Renal cortex interstitium (tissue), 11 donors: Measurements from ENCODE around the gene CDCA7L. TPM values are rescaled to one million over a fixed set of nuclear protein-coding genes. Genes with fewer than 3 reads are reported as not detected.
"Not testable (repeated sequence)": the region's sequence is repeated elsewhere in the genome, so short reads cannot be mapped to it uniquely, and the experiment has no call there.

Source experiments
- DNase-seq, 11 donors: peaks; one replicate each; pipeline ENCODE4 v3.0.0-alpha.2; 2013; ENCODE audit warnings: low read depth in 9 of 11, low spot score in 4 of 11; ENCODE audit errors: extremely low read depth in 1 of 11
- polyA plus RNA-seq, 3 donors: library from polyadenylated mRNA; unstranded; fragments of 120-200 nt; gene quantifications; one replicate each; pipeline ENCODE4 v1.2.1, GENCODE V29; 2013; ENCODE audit not compliant: insufficient read length in 3 of 3

Gene CDCA7L
- polyA plus RNA-seq, 3 donors = 56.6 to 65.7 (median 57.0) TPM

GRCh38 chr7:21869785-21870402 is 75.8 kb downstream of the CDCA7L start:
- no peak for DNase-seq

DNA sequence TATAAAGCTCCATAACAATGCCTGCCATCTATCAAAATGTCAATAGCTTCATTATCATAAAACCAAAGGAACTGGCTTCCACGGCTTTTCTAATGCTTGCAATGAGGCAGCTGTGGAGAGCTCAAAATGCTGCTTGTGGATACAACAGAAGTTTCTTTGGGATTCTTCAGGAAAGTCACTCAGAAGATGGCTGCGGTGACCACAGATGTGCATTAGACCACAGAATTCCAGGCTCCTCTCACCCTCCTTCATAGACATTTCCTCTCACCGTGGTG is 77.2 kb downstream of the CDCA7L start:
- no peak for DNase-seq

- no peak for DNase-seq
Measured at GRCh38 chr7:21867816-21868575, 77.7 kb downstream of the CDCA7L start.

- DNase-seq = no peak
Measured at GRCh38 chr7:21867226-21867625, 78.5 kb downstream of the CDCA7L start.

DNA sequence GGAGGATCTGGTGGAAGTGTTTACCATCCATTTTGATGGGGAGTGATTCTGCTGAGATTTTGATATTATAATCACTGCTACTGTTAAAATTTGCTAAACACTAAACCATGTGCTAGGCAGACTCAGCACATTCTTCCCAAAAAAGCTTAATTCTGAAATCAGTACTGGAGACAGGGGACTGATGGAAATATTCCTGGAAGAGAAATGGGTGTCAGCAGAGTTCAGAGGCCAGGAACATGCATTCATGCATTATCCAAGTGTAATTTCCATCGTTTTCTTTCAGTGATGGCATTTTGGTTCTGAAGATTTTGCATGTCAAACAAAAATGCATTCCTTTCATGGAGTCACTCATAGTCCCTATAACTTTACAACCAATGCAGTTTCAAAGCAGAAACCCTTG is 79.0 kb downstream of the CDCA7L start:
- DNase-seq = no peak

DNA sequence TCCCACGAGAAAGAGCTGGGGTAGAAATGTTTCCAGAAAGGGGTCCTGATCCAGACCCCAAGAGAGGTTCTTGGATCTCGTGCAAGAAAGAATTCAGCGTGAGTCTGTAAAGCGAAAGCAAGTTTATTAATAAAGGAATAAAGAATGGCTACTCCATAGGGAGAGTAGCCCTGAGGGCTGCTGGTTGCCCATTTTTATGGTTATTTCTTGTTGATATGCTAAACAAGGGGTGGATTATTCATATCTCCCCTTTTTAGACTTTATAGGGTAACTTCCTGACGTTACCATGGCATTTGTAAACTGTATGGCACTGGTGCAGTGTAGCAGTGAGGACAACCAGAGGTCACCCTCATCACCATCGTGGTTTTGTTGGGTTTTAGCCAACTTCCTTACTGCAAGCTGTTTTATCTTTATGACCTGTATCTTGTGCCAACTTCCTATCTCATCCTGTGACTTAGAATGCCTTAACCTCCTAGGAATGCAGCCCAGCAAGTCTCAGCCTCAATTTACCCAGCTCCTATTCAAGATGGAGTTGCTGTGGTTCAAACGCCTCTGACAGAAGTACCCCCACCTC is 80.0 kb downstream of the CDCA7L start:
- DNase-seq = not testable (repeated sequence)

DNA sequence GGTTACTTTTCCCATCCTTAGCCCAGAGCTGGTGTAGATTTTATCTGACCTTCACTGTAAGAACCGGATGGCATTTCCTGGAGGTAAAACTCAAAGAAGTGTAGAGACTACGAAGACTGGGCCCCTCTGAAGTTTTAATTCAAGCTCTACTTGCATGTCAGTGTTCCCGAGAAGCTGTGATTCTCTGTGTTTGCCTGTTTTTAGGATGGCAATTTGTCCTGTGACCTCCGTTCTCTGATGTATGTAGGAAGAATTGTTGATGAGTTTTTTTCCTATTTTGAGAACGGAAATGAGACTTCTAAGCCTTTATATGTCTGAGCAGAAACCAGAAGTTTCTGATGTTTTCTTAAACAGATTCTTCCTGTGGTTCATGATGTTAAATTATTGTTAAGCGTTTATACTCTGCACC is 94.1 kb downstream of the CDCA7L start:
- no peak for DNase-seq
